ENCODE results near the gene AK8. TPM values are rescaled to one million over a fixed set of nuclear protein-coding genes. Genes with fewer than 3 reads are reported as not detected.

The AK8 gene
- total RNA-seq, 6 experiments from 2014 or later = 0.07 to 0.24 (median 0.12) TPM; not detected in 1

DNA sequence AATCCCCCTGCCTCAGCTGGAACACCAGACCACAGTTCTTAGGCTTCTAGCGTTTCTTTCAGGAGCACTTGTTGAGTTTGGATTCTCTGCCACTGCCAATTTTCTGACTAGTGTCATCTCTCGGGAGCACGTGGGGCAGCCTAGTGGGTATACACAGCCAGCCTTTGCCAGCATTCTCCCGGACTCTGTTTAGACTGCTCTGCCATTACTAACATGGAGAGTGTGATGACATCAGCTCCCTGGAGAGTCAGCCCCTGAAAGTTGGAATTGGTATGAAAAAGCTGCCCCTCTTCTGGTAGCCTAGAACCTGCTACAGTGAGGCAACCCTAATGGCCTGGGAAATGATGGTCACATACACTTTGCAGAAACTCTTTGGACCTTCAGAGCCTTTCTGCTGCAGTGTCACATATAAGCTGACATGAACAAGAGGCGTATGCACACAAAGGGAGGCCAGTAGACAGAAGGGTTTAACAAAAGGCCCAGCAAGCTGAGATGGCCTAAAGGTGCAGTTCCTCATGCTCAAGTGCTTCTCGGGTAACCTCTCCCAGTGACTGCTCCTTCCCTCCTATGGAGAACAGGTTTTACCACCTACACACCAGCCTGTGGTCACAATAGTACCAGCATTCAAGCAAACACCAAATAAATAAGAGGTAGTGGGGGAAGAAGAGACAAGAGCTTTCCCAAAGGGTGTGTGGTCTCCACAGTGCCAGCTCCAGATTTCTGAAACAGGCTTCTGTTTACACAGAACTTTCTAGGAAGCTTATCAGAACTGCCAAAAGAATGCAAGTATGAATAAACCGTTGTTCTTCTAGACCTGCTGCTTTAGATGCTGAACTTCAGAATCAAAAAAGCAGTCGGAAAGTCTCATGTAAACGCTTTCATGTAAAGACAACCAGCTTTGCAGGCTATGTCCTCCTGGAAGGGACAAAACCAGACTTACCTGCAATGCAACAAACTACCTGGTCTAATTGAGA, 17.1 kb upstream of the AK8 start:
- no peaks in the 10 kb centered on the region for H3K4me1 Mint-ChIP-seq (ENCODE audit: low read depth)
- TF ChIP-seq, protein P1, sequence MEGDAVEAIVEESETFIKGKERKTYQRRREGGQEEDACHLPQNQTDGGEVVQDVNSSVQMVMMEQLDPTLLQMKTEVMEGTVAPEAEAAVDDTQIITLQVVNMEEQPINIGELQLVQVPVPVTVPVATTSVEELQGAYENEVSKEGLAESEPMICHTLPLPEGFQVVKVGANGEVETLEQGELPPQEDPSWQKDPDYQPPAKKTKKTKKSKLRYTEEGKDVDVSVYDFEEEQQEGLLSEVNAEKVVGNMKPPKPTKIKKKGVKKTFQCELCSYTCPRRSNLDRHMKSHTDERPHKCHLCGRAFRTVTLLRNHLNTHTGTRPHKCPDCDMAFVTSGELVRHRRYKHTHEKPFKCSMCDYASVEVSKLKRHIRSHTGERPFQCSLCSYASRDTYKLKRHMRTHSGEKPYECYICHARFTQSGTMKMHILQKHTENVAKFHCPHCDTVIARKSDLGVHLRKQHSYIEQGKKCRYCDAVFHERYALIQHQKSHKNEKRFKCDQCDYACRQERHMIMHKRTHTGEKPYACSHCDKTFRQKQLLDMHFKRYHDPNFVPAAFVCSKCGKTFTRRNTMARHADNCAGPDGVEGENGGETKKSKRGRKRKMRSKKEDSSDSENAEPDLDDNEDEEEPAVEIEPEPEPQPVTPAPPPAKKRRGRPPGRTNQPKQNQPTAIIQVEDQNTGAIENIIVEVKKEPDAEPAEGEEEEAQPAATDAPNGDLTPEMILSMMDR (IDR thresholded peaks at IDR 0.05) = no peak
- H3K27ac Mint-ChIP-seq = no peak overlapping the region
- H3K4me3 Mint-ChIP-seq = no peak overlapping the region
- no peak for DNase-seq
- H3K9me3 Mint-ChIP-seq = no peaks in the 10 kb centered on the region
- no peaks in the 10 kb centered on the region; the same call in 1 of the 2 replicates for H3K27me3 Mint-ChIP-seq (ENCODE audit: insufficient read depth)
- H3K36me3 Mint-ChIP-seq (ENCODE audit: low read depth) = peaks cover 23% of the 10 kb centered on the region

DNA sequence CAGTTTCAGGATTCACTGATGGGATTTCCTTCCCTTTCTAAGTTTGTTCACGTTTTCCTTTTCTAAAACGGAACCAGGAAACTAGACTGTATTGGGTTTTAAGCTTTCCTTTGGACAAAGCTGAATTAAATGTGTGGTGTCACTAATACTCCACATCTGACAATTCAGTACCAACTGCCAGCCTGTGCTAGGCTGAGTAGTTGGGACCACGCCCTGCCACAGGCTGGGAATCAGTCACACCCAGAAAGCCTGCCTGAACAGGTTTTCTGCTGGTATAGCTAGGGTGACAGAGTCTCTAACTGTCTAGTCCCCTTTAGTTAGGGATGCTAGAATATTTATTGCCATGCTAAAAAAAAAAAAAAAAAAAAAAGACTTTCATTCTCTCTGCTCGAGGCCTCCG, 16.3 kb upstream of the AK8 start:
- no peak overlapping the region for H3K27ac Mint-ChIP-seq
- H3K4me1 Mint-ChIP-seq (ENCODE audit: low read depth) = no peaks in the 10 kb centered on the region
- H3K4me3 Mint-ChIP-seq = no peak overlapping the region
- peaks cover 23% of the 10 kb centered on the region for H3K36me3 Mint-ChIP-seq (ENCODE audit: low read depth)
- DNase-seq = no peak
- H3K27me3 Mint-ChIP-seq (ENCODE audit: insufficient read depth) = no peaks in the 10 kb centered on the region; the same call in 1 of the 2 replicates
- H3K9me3 Mint-ChIP-seq = no peaks in the 10 kb centered on the region
- TF ChIP-seq, protein P1 (IDR thresholded peaks at IDR 0.05) = no peak

DNA sequence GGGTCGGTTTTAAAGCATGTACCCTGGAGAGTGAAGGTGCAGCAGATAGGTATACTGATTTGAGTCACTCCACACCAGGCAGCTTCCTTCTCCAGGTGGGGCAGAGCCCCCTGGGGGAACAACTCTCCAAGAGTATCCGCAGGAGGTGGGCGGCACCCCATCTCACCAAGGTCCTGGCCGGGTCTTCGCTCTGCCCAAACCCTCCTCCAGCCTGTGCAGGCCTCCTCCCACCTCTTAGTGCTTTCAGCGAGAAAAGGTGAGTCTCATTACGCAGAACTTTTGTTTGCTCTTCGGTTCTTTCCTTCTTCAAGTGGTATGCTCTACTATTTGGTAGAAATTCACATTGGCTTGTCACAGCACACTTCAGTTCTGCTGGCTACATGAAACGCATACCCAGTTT, 14.3 kb upstream of the AK8 start:
- no peak overlapping the region for H3K4me3 Mint-ChIP-seq
- no peaks in the 10 kb centered on the region for H3K4me1 Mint-ChIP-seq (ENCODE audit: low read depth)
- H3K36me3 Mint-ChIP-seq (ENCODE audit: low read depth) = peaks cover 17% of the 10 kb centered on the region
- no peak overlapping the region for H3K27ac Mint-ChIP-seq
- H3K9me3 Mint-ChIP-seq = no peaks in the 10 kb centered on the region
- no peaks in the 10 kb centered on the region; the same call in 1 of the 2 replicates for H3K27me3 Mint-ChIP-seq (ENCODE audit: insufficient read depth)
- TF ChIP-seq, protein P1 (IDR thresholded peaks at IDR 0.05) = no peak
- DNase-seq = no peak

DNA sequence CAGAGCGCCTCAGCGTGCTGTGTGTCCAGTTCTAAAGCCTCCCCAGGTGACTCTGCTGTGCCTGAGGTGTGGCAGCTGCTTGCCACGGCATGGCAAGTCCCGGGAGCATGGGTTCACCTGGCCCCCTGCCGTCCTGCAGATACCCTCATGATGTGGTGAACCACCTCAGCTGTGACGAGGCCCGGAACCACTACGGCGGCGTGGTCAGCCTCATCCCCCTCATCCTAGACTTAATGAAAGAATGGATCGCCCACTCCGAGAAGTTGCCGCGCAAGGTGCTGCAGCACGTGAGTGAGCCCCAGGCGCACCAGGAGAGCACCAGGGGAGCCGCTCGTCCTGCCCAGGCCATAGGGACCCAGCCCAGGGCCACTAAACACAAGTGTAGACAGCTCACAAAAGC, 10.1 kb upstream of the AK8 start:
- H3K4me1 Mint-ChIP-seq (ENCODE audit: low read depth) = no peaks in the 10 kb centered on the region
- no peak overlapping the region for H3K4me3 Mint-ChIP-seq
- no peaks in the 10 kb centered on the region; the same call in none of the 2 replicates for H3K27me3 Mint-ChIP-seq (ENCODE audit: insufficient read depth)
- no peaks in the 10 kb centered on the region for H3K9me3 Mint-ChIP-seq
- TF ChIP-seq, protein P1 (IDR thresholded peaks at IDR 0.05) = no peak
- no peaks in the 10 kb centered on the region for H3K36me3 Mint-ChIP-seq (ENCODE audit: low read depth)
- no peak overlapping the region for H3K27ac Mint-ChIP-seq
- DNase-seq = no peak

DNA sequence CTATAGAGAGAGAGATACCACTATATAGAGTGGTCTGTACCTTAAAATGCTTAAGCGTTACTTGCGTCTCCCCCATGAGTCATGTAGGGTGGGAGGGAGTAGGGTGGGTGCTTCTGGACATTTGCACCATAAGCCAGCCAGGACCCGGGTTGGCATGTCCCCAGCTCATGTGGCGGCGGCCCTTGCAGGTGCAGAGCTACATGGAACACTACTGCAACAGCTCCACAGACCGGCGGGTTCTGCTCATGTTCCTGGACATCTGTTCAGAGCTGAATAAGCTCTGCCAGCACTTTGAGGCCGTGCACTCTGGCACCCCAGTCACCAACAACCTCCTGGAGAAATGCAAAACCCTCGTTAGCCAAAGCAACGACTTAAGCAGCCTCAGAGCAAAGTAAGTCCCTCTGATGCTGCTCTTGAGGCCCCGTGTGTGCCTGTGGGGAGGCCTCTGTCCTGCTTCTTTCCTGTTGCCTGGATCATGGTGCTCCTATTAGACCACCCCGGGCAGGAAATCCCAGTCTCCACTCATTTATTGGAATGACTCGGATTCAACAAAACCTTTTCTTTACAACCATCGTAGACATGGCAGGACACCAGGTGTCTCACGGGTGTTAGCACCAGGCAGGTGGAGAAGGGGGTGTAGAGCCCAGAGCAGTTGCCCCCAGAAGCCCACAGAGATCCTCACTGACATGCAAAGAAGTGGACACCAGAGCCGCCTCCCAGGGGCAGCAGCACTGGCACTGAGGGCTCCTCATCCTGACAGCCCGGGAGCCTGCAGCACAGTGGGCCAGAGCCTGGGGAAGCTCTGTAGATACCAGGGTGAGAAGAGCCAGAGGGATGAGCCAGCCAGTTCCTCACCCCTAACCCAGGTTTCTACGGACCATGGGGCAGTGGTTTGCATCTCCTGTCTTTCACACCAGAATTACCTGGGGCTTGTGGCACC, 9.4 kb upstream of the AK8 start:
- Mint-ChIP-seq H3K27ac (no peak overlapping the region), H3K36me3 (ENCODE audit: low read depth) (no peaks in the 10 kb centered on the region), H3K4me3 (no peak overlapping the region), H3K27me3 (ENCODE audit: insufficient read depth) (no peaks in the 10 kb centered on the region; the same call in none of the 2 replicates), H3K4me1 (ENCODE audit: low read depth) (no peaks in the 10 kb centered on the region), H3K9me3 (no peaks in the 10 kb centered on the region)
- TF ChIP-seq, protein P1 (IDR thresholded peaks at IDR 0.05) = no peak
- no peak for DNase-seq
